Activated CD4-positive, alpha-beta T cell treated with anti-CD3 and anti-CD28 coated beads, Interleukin-2, Interleukin-6, amounts not matched to agents 100 ng/mL and 50 ng/mL, durations not matched to agents 16 hours and 8 hours (primary cell): Measurements from ENCODE around the gene BHLHE23.
"Not testable (repeated sequence)": the region's sequence is repeated elsewhere in the genome, so short reads cannot be mapped to it uniquely, and the experiment has no call there.

Experiments used
- DNase-seq: peaks from one replicate; pipeline ENCODE4 v3.0.0-alpha.2; 2020

Gene BHLHE23

GRCh38 chr20:62970307-62971210 is 36.2 kb downstream of the BHLHE23 start:
- no peak for DNase-seq

GRCh38 chr20:62969939-62970306 is 36.8 kb downstream of the BHLHE23 start:
- no peak for DNase-seq

GRCh38 chr20:62969179-62969760 is 37.5 kb downstream of the BHLHE23 start:
- no peak for DNase-seq

- DNase-seq = no peak
Measured at GRCh38 chr20:62968378-62969178, 38.2 kb downstream of the BHLHE23 start.

- DNase-seq = no peak
Measured at GRCh38 chr20:62967628-62968351, 39.0 kb downstream of the BHLHE23 start.

GRCh38 chr20:62967149-62967501 is 39.6 kb downstream of the BHLHE23 start:
- DNase-seq = no peak

GRCh38 chr20:62966212-62967148 is 40.3 kb downstream of the BHLHE23 start:
- no peak for DNase-seq

- DNase-seq = no peak
Measured at GRCh38 chr20:62965363-62965771, 41.4 kb downstream of the BHLHE23 start.

- no peak for DNase-seq
Measured at GRCh38 chr20:62964700-62965099, 42.1 kb downstream of the BHLHE23 start.

GRCh38 chr20:62963614-62964397 is 43.0 kb downstream of the BHLHE23 start:
- no peak for DNase-seq

GRCh38 chr20:62962891-62963613 is 43.7 kb downstream of the BHLHE23 start:
- DNase-seq = no peak

- DNase-seq = no peak
Measured at GRCh38 chr20:62962221-62962879, 44.4 kb downstream of the BHLHE23 start.

- no peak for DNase-seq
Measured at GRCh38 chr20:62961799-62962198, 45.0 kb downstream of the BHLHE23 start.

GRCh38 chr20:62961310-62961783 is 45.4 kb downstream of the BHLHE23 start:
- no peak for DNase-seq

- not testable (repeated sequence) for DNase-seq
Measured at GRCh38 chr20:62960446-62961309, 46.1 kb downstream of the BHLHE23 start.

GRCh38 chr20:62959998-62960436 is 46.7 kb downstream of the BHLHE23 start:
- DNase-seq = no peak

GRCh38 chr20:62959101-62959971 is 47.4 kb downstream of the BHLHE23 start:
- no peak for DNase-seq
